SK-N-SH (cell line): ENCODE results near the gene KASH5. TPM values are rescaled to one million over a fixed set of nuclear protein-coding genes. Genes with fewer than 3 reads are reported as not detected.

Experiments used
- CTCF ChIA-PET: fragments of 300-600, 350-600 bp; formaldehyde crosslinking; extraction: SDS; loops from one replicate; lab custom pipeline; 2021; lab: Yijun Ruan, JAX
- POLR2A ChIA-PET: fragments of 350-600 bp; sonication (Branson Sonifier 250); formaldehyde crosslinking; extraction: SDS; loops from one replicate; lab custom pipeline; 2020; ENCODE audit warnings: antibody characterized with exemption, inconsistent platforms; lab: Yijun Ruan, JAX
- DNase-seq: peaks from one replicate; pipeline ENCODE4 v3.0.0; 2012
- H2AFZ ChIP-seq: fragments of 200-600 bp; sonication (generic); 2 replicates; pipeline ENCODE4 v1.8.1; 2016; ENCODE audit warnings: antibody characterized with exemption, mild to moderate bottlenecking, low read depth
- H3F3A ChIP-seq: fragments of 200-600 bp; sonication (generic); replicated peaks from 2 replicates; pipeline ENCODE3; 2016; ENCODE audit warnings: antibody characterized with exemption, mild to moderate bottlenecking; ENCODE audit not compliant: insufficient read depth
- H3K27ac ChIP-seq, 2 experiments: fragments of 200-500 bp in 1 of 2; fragments of 200-600 bp in 1 of 2; sonication (Bioruptor generic) in 1 of 2; sonication (generic), shearing (Covaris generic) in 1 of 2; 2 replicates each; pipeline versions ENCODE4 v1.5.1 to v1.6.1; 2014 to 2016; ENCODE audit warnings: low read depth in 2 of 2, inconsistent platforms in 1 of 2, low read length in 1 of 2, mild to moderate bottlenecking in 1 of 2, mixed read lengths in 1 of 2
- H3K27me3 ChIP-seq: fragments of 200-600 bp; sonication (generic), shearing (Covaris generic); 2 replicates; pipeline ENCODE4 v1.6.1; 2016; ENCODE audit warnings: mixed run types; ENCODE audit not compliant: insufficient read depth
- H3K36me3 ChIP-seq, 2 experiments: fragments of 200-500 bp in 1 of 2; fragments of 200-600 bp in 1 of 2; sonication (Bioruptor generic) in 1 of 2; sonication (generic) in 1 of 2; replicated peaks in 1 of 2; 2 replicates each; pipeline versions ENCODE3 to v1.5.1; 2014 to 2016; ENCODE audit warnings: low read length in 1 of 2, mild to moderate bottlenecking in 1 of 2; ENCODE audit not compliant: insufficient read depth in 2 of 2, control insufficient read depth in 1 of 2
- H3K4me1 ChIP-seq, 2 experiments: fragments of 200-500 bp in 1 of 2; fragments of 200-600 bp in 1 of 2; sonication (Bioruptor generic) in 1 of 2; sonication (generic), shearing (Covaris generic) in 1 of 2; 2 replicates each; pipeline versions ENCODE4 v1.5.1 to v1.6.1; 2014 to 2016; ENCODE audit warnings: low read depth in 1 of 2, low read length in 1 of 2, mixed run types in 1 of 2; ENCODE audit not compliant: insufficient read depth in 2 of 2, control insufficient read depth in 1 of 2
- H3K4me2 ChIP-seq: fragments of 200-600 bp; sonication (generic), shearing (Covaris generic); 2 replicates; pipeline ENCODE4 v1.6.1; 2017; ENCODE audit warnings: mixed run types
- H3K4me3 ChIP-seq, 2 experiments: fragments of 200-500 bp in 1 of 2; fragments of 200-600 bp in 1 of 2; sonication (Bioruptor generic) in 1 of 2; sonication (generic), shearing (Covaris generic) in 1 of 2; 2 replicates each; pipeline versions ENCODE4 v1.5.1 to v1.8.1; 2014 to 2016; ENCODE audit warnings: low read depth in 2 of 2, inconsistent platforms in 1 of 2, low read length in 1 of 2, mild to moderate bottlenecking in 1 of 2, mixed read lengths in 1 of 2, moderate library complexity in 1 of 2
- H3K79me2 ChIP-seq: fragments of 200-600 bp; sonication (generic); 2 replicates; pipeline ENCODE4 v1.8.1; 2017; ENCODE audit warnings: mild to moderate bottlenecking; ENCODE audit not compliant: insufficient read depth
- H3K9ac ChIP-seq: fragments of 200-600 bp; sonication (generic); 2 replicates; pipeline ENCODE4 v1.6.1; 2017; ENCODE audit warnings: mixed run types
- H3K9me2 ChIP-seq: fragments of 200-600 bp; sonication (generic); 2 replicates; pipeline ENCODE4 v1.6.1; 2017; ENCODE audit warnings: mixed run types
- H3K9me3 ChIP-seq: fragments of 200-600 bp; sonication (generic); 2 replicates; pipeline ENCODE4 v1.6.1; 2017; ENCODE audit warnings: mixed run types, mild to moderate bottlenecking, moderate library complexity
- H4K20me1 ChIP-seq: fragments of 200-600 bp; sonication (generic); 2 replicates; pipeline ENCODE4 v1.6.1; 2017; ENCODE audit warnings: mild to moderate bottlenecking, mixed run types; ENCODE audit not compliant: insufficient read depth
- CHD2 ChIP-seq: fragments of 150-350 bp; IDR thresholded peaks from 2 replicates; pipeline ENCODE4 v1.6.1; 2018; ENCODE audit warnings: low read length; ENCODE audit not compliant: partially characterized antibody
- CTCF ChIP-seq: fragments of 200-600 bp; sonication (generic); IDR thresholded peaks from 2 replicates; pipeline ENCODE4 v1.6.1; 2017; ENCODE audit warnings: antibody characterized with exemption, mild to moderate bottlenecking, moderate library complexity
- EZH2phosphoT487 ChIP-seq: fragments of 200-600 bp; sonication (generic); IDR thresholded peaks from 2 replicates; pipeline ENCODE4 v1.6.1; 2017; ENCODE audit warnings: low read depth, mixed run types, mild to moderate bottlenecking, antibody characterized with exemption, moderate library complexity, borderline replicate concordance
- FOSL2 ChIP-seq: IDR thresholded peaks from 2 replicates; pipeline ENCODE4 v1.4.0; 2012; ENCODE audit warnings: low read depth, mild to moderate bottlenecking, moderate library complexity, borderline replicate concordance
- FOXJ3 ChIP-seq: sonication (generic); formaldehyde crosslinking; IDR thresholded peaks from 2 replicates; pipeline ENCODE4 v1.5.1; 2020; ENCODE audit warnings: mild to moderate bottlenecking, missing genetic modification reagents
- GABPA ChIP-seq: IDR thresholded peaks from 2 replicates; pipeline ENCODE4 v1.4.0; 2012; ENCODE audit warnings: low read depth, mild to moderate bottlenecking
- GATA2 ChIP-seq: sonication (generic); formaldehyde crosslinking; IDR thresholded peaks from 2 replicates; pipeline ENCODE4 v1.5.0; 2020; ENCODE audit warnings: mild to moderate bottlenecking, missing genetic modification reagents
- IRF3 ChIP-seq: fragments of 150-350 bp; IDR thresholded peaks from 2 replicates; pipeline ENCODE4 v1.6.1; 2016; ENCODE audit warnings: mild to moderate bottlenecking, low read depth, low read length
- JUND ChIP-seq: IDR thresholded peaks from 2 replicates; pipeline ENCODE4 v1.4.0; 2012
- MAX ChIP-seq: IDR thresholded peaks from 2 replicates; pipeline ENCODE4 v1.4.0; 2012; ENCODE audit warnings: low read depth
- MXI1 ChIP-seq: IDR thresholded peaks from 2 replicates; pipeline ENCODE4 v1.6.1; 2012; ENCODE audit warnings: mild to moderate bottlenecking, low read depth, low read length, improper control_type of control experiment
- NFIC ChIP-seq: IDR thresholded peaks from 2 replicates; pipeline ENCODE4 v1.4.0; 2012; ENCODE audit warnings: borderline replicate concordance
- NRF1 ChIP-seq: IDR thresholded peaks from 2 replicates; pipeline ENCODE4 v1.6.1; 2012; ENCODE audit warnings: low read depth, mild to moderate bottlenecking, low read length
- PBX3 ChIP-seq: IDR thresholded peaks from 2 replicates; pipeline ENCODE4; 2012
- POLR2AphosphoS5 ChIP-seq: IDR thresholded peaks from 2 replicates; pipeline ENCODE4 v1.6.1; 2012; ENCODE audit warnings: low read depth, low read length
- REST ChIP-seq: IDR thresholded peaks from 2 replicates; pipeline ENCODE4 v1.6.1; 2012; ENCODE audit warnings: mild to moderate bottlenecking, low read depth, low read length, moderate library complexity
- RFX5 ChIP-seq: IDR thresholded peaks from 2 replicates; pipeline ENCODE4 v1.6.1; 2012; ENCODE audit warnings: mild to moderate bottlenecking, improper control_type of control experiment, low read length
- TEAD4 ChIP-seq: IDR thresholded peaks from 2 replicates; pipeline ENCODE4 v1.4.0; 2012; ENCODE audit warnings: mild to moderate bottlenecking, borderline replicate concordance; ENCODE audit not compliant: insufficient read depth
- YY1 ChIP-seq: IDR thresholded peaks from 2 replicates; pipeline ENCODE4 v1.4.0; 2012; ENCODE audit warnings: low read depth, mild to moderate bottlenecking
- WGBS: methylation state at CpG from one replicate; pipeline ENCODE4 v1.1.6; 2017; ENCODE audit warnings: low lambda C conversion rate; 5-methylcytosine and 5-hydroxymethylcytosine counted together
- polyA plus RNA-seq, 3 experiments: library from polyadenylated mRNA; depleted of rRNA; stranded (reverse); fragments of >200 nt; gene quantifications; 2 replicates each; pipeline ENCODE4 v1.2.3, GENCODE V29; 2012

KASH5 gene
- polyA plus RNA-seq, 1 of the 3 experiments (the other 2 are of a cell fraction): 0.20 TPM

- peak; percentile 84 for DNase-seq
- Histone ChIP-seq H3K36me3 (no peaks in the 10 kb centered on the region), H3K4me2 (no peak overlapping the region), H2AFZ (no peak overlapping the region), H3K27ac (no peak overlapping the region), H3K4me3 (peak overlapping the region in 1 of 2 experiments; percentile 21; a peak in 1 of 4 replicates), H3K9ac (no peak overlapping the region), H3K4me1 (peaks cover 0 to 21% of the 10 kb centered on the region in 2 experiments; a peak in 1 of 4 replicates), H3K27me3 (peaks cover 93% of the 10 kb centered on the region), H3F3A (peaks cover 9% of the 10 kb centered on the region), H3K9me3 (no peaks in the 10 kb centered on the region), H3K9me2 (no peaks in the 10 kb centered on the region), H4K20me1 (no peaks in the 10 kb centered on the region), H3K79me2 (no peaks in the 10 kb centered on the region)
- TF ChIP-seq FOXJ3 (CRISPR knock-in tag) (no peak), CHD2 (no peak), GATA2 (CRISPR knock-in tag) (no peak), MAX (no peak), MXI1 (0 out of 2 replicates have a peak, but pooled peaks have one; percentile 25)
- POLR2A ChIA-PET: no interaction called here
- CTCF ChIA-PET: interaction anchor here (1.0 to 3.7 kb wide), 7 partner anchors 6 to 45 kb away, joined by 3 to 36 read pairs (median 6); partner anchors contain the start of gene PTH2
- 10% methylated on average over 37 of the region's 42 CpGs for WGBS
Measured at GRCh38 chr19:49436381-49437017, 48.5 kb downstream of the KASH5 start.

- 2% methylated on average over 8 of the region's 8 CpGs for WGBS
- Histone ChIP-seq H2AFZ (no peak overlapping the region), H3K27me3 (peaks cover 91% of the 10 kb centered on the region), H3K9ac (no peak overlapping the region), H4K20me1 (no peaks in the 10 kb centered on the region), H3K4me1 (peaks cover 0 to 28% of the 10 kb centered on the region in 2 experiments; a peak in 1 of 4 replicates), H3K9me3 (no peaks in the 10 kb centered on the region), H3F3A (peaks cover 14% of the 10 kb centered on the region), H3K4me2 (no peak overlapping the region), H3K27ac (no peak overlapping the region), H3K79me2 (no peaks in the 10 kb centered on the region), H3K36me3 (no peaks in the 10 kb centered on the region), H3K9me2 (no peaks in the 10 kb centered on the region), H3K4me3 (no peak overlapping the region)
- CTCF ChIA-PET: interaction anchor here (1.5 to 3.5 kb wide), 3 partner anchors 10 to 46 kb away, joined by 3 to 36 read pairs (median 6); no protein-coding TSS in a partner anchor
- peak; percentile 69 for DNase-seq
- POLR2A ChIA-PET: no interaction called here
- TF ChIP-seq NFIC (no peak), CTCF (no peak), GABPA (no peak), PBX3 (no peak), TEAD4 (no peak), JUND (no peak), NRF1 (no peak), IRF3 (no peak), YY1 (no peak), REST (no peak), FOXJ3 (CRISPR knock-in tag) (no peak), RFX5 (no peak), FOSL2 (no peak), POLR2AphosphoS5 (no peak), CHD2 (no peak), EZH2phosphoT487 (no peak)
Measured at GRCh38 chr19:49437231-49437630, 49.2 kb downstream of the KASH5 start.
